Liver (tissue), 9 donors: Measurements from ENCODE around the gene CEP89. TPM values are rescaled to one million over a fixed set of nuclear protein-coding genes. Genes with fewer than 3 reads are reported as not detected.

Experiments used
- DNase-seq: peaks from one replicate; pipeline ENCODE4 v3.0.0-alpha.2; 2017; ENCODE audit warnings: low spot score
- H3K27ac ChIP-seq, 2 donors: one replicate each; pipeline ENCODE4 v1.7.0; 2013; ENCODE audit warnings: inconsistent platforms in 2 of 2, low read length in 2 of 2, control low read depth in 1 of 2, low read depth in 1 of 2, mild to moderate bottlenecking in 1 of 2
- H3K27me3 ChIP-seq, 4 donors: one replicate each; pipeline versions ENCODE4 v1.6.1 to v1.7.0; 2013; ENCODE audit warnings: low read length in 3 of 4, inconsistent platforms in 1 of 4, mild to moderate bottlenecking in 1 of 4, moderate library complexity in 1 of 4; ENCODE audit not compliant: control insufficient read depth in 4 of 4, insufficient read depth in 4 of 4
- H3K36me3 ChIP-seq, 4 donors: one replicate each; pipeline versions ENCODE4 v1.6.1 to v1.7.0; 2013; ENCODE audit warnings: low read length in 3 of 4, mild to moderate bottlenecking in 3 of 4, low read depth in 1 of 4, moderate library complexity in 1 of 4; ENCODE audit not compliant: control insufficient read depth in 4 of 4, insufficient read depth in 3 of 4
- H3K4me1 ChIP-seq, 4 donors: one replicate each; pipeline versions ENCODE4 v1.6.1 to v1.7.0; 2013; ENCODE audit warnings: low read length in 3 of 4, mild to moderate bottlenecking in 3 of 4, moderate library complexity in 1 of 4; ENCODE audit not compliant: control insufficient read depth in 4 of 4, insufficient read depth in 4 of 4
- H3K4me3 ChIP-seq, 3 donors: one replicate each; pipeline versions ENCODE4 v1.6.1 to v1.7.0; 2013; ENCODE audit warnings: low read length in 3 of 3, control low read depth in 1 of 3, low read depth in 1 of 3, mild to moderate bottlenecking in 1 of 3
- H3K9ac ChIP-seq, 2 donors: one replicate each; pipeline ENCODE4 v1.7.0; 2013; ENCODE audit warnings: low read length in 2 of 2, mild to moderate bottlenecking in 2 of 2, moderate library complexity in 2 of 2, control low read depth in 1 of 2, low read depth in 1 of 2
- H3K9me3 ChIP-seq, 4 donors: one replicate each; pipeline versions ENCODE4 v1.6.1 to v1.7.0; 2013; ENCODE audit warnings: low read length in 3 of 4; ENCODE audit not compliant: control insufficient read depth in 4 of 4
- EGR1 ChIP-seq, 2 donors: IDR thresholded peaks; 2 replicates each; pipeline ENCODE4 v1.6.1; 2016 to 2018; ENCODE audit warnings: antibody characterized with exemption in 2 of 2, low read depth in 2 of 2
- FOXA1 ChIP-seq: IDR thresholded peaks from 2 replicates; pipeline ENCODE4 v1.6.1; 2016; ENCODE audit warnings: antibody characterized with exemption
- FOXA2 ChIP-seq: IDR thresholded peaks from 2 replicates; pipeline ENCODE4 v1.6.1; 2016; ENCODE audit warnings: antibody characterized with exemption
- GABPA ChIP-seq, 2 donors: IDR thresholded peaks in 1 of 2; conservative IDR thresholded peaks in 1 of 2; 2 replicates each; pipeline ENCODE4 v1.6.1; 2016; ENCODE audit warnings: antibody characterized with exemption in 2 of 2, mild to moderate bottlenecking in 1 of 2, moderate library complexity in 1 of 2
- HNF4A ChIP-seq, 2 donors: conservative IDR thresholded peaks; 2 replicates each; pipeline ENCODE4 v1.6.1; 2016; ENCODE audit warnings: antibody characterized with exemption in 2 of 2, mild to moderate bottlenecking in 2 of 2
- HNF4G ChIP-seq: IDR thresholded peaks from 2 replicates; pipeline ENCODE4 v1.6.1; 2016; ENCODE audit warnings: antibody characterized with exemption
- JUND ChIP-seq, 2 donors: IDR thresholded peaks; 2 replicates each; pipeline ENCODE4 v1.6.1; 2016; ENCODE audit warnings: antibody characterized with exemption in 2 of 2
- NR2F2 ChIP-seq: IDR thresholded peaks from 2 replicates; pipeline ENCODE4 v1.6.1; 2016; ENCODE audit warnings: antibody characterized with exemption
- RAD21 ChIP-seq, 2 donors: IDR thresholded peaks; 2 replicates each; pipeline ENCODE4 v1.6.1; 2016; ENCODE audit warnings: antibody characterized with exemption in 2 of 2, mild to moderate bottlenecking in 2 of 2
- RXRA ChIP-seq, 2 donors: IDR thresholded peaks; 2 replicates each; pipeline ENCODE4 v1.6.1; 2017 to 2018; ENCODE audit warnings: antibody characterized with exemption in 2 of 2, mild to moderate bottlenecking in 1 of 2
- SP1 ChIP-seq: IDR thresholded peaks from 2 replicates; pipeline ENCODE4 v1.6.1; 2018; ENCODE audit warnings: antibody characterized with exemption, mild to moderate bottlenecking
- TAF1 ChIP-seq: conservative IDR thresholded peaks from 2 replicates; pipeline ENCODE4 v1.6.1; 2016; ENCODE audit warnings: antibody characterized with exemption, mild to moderate bottlenecking
- YY1 ChIP-seq: IDR thresholded peaks from 2 replicates; pipeline ENCODE4 v1.6.1; 2016; ENCODE audit warnings: antibody characterized with exemption, mild to moderate bottlenecking
- WGBS: extraction: QIAGEN DNeasy Blood & Tissue Kit; methylation state at CpG from one replicate; pipeline ENCODE4 v1.1.7; 2013; 5-methylcytosine and 5-hydroxymethylcytosine counted together
- polyA plus RNA-seq, 2 donors: library from polyadenylated mRNA; stranded (reverse) in 1 of 2; unstranded in 1 of 2; fragments of 200-250 nt in 1 of 2; fragments of >200 nt in 1 of 2; fragmentation: Nextera tagmentation in 1 of 2; extraction: Ambion mirVana in 1 of 2; gene quantifications; one replicate each; pipeline versions ENCODE4 v1.2.1 to v1.2.3, GENCODE V29; 2013 to 2015
- total RNA-seq, 2 donors: library from RNA; depleted of rRNA; stranded (reverse); fragments of >200 nt; gene quantifications; one replicate each; pipeline ENCODE4 v1.2.3, GENCODE V29; 2014
- TF ChIP-seq, protein P1 (sequence below): IDR thresholded peaks from 2 replicates; pipeline ENCODE4 v1.6.1; 2016; ENCODE audit warnings: antibody characterized with exemption
- TF ChIP-seq, protein P2 (sequence below): fragments of 150-350 bp; IDR thresholded peaks from 2 replicates; pipeline ENCODE4 v1.5.1; 2017; ENCODE audit warnings: improper control_type of control experiment, low read depth, low read length; ENCODE audit not compliant: missing input control
- TF ChIP-seq, protein P3 (sequence below): IDR thresholded peaks from 2 replicates; pipeline ENCODE4 v1.6.1; 2016; ENCODE audit warnings: antibody characterized with exemption
- TF ChIP-seq, protein P4 (sequence below): IDR thresholded peaks from 2 replicates; pipeline ENCODE4 v1.6.1; 2016; ENCODE audit warnings: antibody characterized with exemption, mild to moderate bottlenecking
- TF ChIP-seq, protein P5 (sequence below): IDR thresholded peaks from 2 replicates; pipeline ENCODE4 v1.6.1; 2016; ENCODE audit warnings: antibody characterized with exemption
- donor health status: healthy.
- donor health status: healthy.
- donor health status: healthy.
- donor health status: healthy.
- donor health status: healthy.

The CEP89 gene
- total and polyA plus RNA-seq, 4 donors = 2.0 to 2.9 (median 2.4) TPM

DNA sequence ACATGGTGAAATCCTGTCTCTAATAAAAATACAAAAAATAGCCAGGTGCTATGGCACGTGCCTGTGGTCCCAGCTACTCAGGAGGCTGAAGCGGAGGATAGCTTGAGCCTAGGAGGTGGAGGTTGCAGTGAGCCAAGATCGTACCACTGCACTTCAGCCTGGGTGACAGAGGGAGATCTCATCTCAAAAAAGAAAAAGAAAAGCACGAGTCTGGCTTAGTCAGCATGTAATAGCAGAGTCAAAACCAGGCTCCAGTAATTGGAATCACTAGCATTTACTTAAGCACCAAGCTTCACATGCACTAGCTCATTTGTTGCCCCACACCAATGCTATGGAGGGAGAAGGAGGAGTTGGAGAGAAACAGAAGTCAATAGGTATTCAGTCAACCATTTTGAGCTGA is 60.3 kb downstream of the CEP89 start:
- no peaks in the 10 kb centered on the region for H3K9me3 ChIP-seq
- H3K36me3 ChIP-seq = peaks cover 0 to 7% (median 3%) of the 10 kb centered on the region in 4 donors
- H3K27me3 ChIP-seq = no peaks in the 10 kb centered on the region
- no peak overlapping the region for H3K9ac ChIP-seq
- no peak overlapping the region for H3K4me3 ChIP-seq
- TF ChIP-seq YY1 (no peak), NR2F2 (no peak), EGR1 (IDR thresholded peaks at IDR 0.05; ENCODE audit: low read depth in 2 of 2) (no peak), SP1 (no peak), RXRA (IDR thresholded peaks at IDR 0.05) (no peak), JUND (IDR thresholded peaks at IDR 0.05) (no peak), FOXA2 (no peak), HNF4A (conservative IDR thresholded peaks at IDR 0.05) (no peak), FOXA1 (no peak), GABPA (IDR thresholded peaks at IDR 0.05 in 1 of 2, conservative IDR thresholded peaks at IDR 0.05 in 1 of 2) (no peak), TAF1 (no peak), HNF4G (no peak), RAD21 (IDR thresholded peaks at IDR 0.05) (no peak)
- TF ChIP-seq, protein P1, sequence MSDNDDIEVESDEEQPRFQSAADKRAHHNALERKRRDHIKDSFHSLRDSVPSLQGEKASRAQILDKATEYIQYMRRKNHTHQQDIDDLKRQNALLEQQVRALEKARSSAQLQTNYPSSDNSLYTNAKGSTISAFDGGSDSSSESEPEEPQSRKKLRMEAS = no peak
- TF ChIP-seq, protein P2, sequence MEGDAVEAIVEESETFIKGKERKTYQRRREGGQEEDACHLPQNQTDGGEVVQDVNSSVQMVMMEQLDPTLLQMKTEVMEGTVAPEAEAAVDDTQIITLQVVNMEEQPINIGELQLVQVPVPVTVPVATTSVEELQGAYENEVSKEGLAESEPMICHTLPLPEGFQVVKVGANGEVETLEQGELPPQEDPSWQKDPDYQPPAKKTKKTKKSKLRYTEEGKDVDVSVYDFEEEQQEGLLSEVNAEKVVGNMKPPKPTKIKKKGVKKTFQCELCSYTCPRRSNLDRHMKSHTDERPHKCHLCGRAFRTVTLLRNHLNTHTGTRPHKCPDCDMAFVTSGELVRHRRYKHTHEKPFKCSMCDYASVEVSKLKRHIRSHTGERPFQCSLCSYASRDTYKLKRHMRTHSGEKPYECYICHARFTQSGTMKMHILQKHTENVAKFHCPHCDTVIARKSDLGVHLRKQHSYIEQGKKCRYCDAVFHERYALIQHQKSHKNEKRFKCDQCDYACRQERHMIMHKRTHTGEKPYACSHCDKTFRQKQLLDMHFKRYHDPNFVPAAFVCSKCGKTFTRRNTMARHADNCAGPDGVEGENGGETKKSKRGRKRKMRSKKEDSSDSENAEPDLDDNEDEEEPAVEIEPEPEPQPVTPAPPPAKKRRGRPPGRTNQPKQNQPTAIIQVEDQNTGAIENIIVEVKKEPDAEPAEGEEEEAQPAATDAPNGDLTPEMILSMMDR = no peak
- TF ChIP-seq, protein P3, sequence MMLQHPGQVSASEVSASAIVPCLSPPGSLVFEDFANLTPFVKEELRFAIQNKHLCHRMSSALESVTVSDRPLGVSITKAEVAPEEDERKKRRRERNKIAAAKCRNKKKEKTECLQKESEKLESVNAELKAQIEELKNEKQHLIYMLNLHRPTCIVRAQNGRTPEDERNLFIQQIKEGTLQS = no peak
- TF ChIP-seq, protein P4, sequence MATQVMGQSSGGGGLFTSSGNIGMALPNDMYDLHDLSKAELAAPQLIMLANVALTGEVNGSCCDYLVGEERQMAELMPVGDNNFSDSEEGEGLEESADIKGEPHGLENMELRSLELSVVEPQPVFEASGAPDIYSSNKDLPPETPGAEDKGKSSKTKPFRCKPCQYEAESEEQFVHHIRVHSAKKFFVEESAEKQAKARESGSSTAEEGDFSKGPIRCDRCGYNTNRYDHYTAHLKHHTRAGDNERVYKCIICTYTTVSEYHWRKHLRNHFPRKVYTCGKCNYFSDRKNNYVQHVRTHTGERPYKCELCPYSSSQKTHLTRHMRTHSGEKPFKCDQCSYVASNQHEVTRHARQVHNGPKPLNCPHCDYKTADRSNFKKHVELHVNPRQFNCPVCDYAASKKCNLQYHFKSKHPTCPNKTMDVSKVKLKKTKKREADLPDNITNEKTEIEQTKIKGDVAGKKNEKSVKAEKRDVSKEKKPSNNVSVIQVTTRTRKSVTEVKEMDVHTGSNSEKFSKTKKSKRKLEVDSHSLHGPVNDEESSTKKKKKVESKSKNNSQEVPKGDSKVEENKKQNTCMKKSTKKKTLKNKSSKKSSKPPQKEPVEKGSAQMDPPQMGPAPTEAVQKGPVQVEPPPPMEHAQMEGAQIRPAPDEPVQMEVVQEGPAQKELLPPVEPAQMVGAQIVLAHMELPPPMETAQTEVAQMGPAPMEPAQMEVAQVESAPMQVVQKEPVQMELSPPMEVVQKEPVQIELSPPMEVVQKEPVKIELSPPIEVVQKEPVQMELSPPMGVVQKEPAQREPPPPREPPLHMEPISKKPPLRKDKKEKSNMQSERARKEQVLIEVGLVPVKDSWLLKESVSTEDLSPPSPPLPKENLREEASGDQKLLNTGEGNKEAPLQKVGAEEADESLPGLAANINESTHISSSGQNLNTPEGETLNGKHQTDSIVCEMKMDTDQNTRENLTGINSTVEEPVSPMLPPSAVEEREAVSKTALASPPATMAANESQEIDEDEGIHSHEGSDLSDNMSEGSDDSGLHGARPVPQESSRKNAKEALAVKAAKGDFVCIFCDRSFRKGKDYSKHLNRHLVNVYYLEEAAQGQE = no peak
- TF ChIP-seq, protein P5, sequence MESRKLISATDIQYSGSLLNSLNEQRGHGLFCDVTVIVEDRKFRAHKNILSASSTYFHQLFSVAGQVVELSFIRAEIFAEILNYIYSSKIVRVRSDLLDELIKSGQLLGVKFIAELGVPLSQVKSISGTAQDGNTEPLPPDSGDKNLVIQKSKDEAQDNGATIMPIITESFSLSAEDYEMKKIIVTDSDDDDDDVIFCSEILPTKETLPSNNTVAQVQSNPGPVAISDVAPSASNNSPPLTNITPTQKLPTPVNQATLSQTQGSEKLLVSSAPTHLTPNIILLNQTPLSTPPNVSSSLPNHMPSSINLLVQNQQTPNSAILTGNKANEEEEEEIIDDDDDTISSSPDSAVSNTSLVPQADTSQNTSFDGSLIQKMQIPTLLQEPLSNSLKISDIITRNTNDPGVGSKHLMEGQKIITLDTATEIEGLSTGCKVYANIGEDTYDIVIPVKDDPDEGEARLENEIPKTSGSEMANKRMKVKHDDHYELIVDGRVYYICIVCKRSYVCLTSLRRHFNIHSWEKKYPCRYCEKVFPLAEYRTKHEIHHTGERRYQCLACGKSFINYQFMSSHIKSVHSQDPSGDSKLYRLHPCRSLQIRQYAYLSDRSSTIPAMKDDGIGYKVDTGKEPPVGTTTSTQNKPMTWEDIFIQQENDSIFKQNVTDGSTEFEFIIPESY = no peak
- H3K27ac ChIP-seq = no peak overlapping the region
- H3K4me1 ChIP-seq = no peaks in the 10 kb centered on the region
- no peak for DNase-seq
- WGBS = 97% methylated on average over 4 of the region's 4 CpGs
